Measurements from ENCODE around the gene CAVIN3. TPM values are rescaled to one million over a fixed set of nuclear protein-coding genes. Genes with fewer than 3 reads are reported as not detected.

Gene CAVIN3
- total and polyA plus RNA-seq, 2 experiments from 2014 or later, result 33.2 to 34.2 TPM

GRCh38 chr11:6285019-6285418, 35.3 kb downstream of the CAVIN3 start:
- peaks cover 94% of the 10 kb centered on the region for H3K27me3 ChIP-seq (ENCODE audit: insufficient read depth)
- Mint-ChIP-seq H3K4me3 (no peak overlapping the region), H3K27ac (no peak overlapping the region), H3K9me3 (no peaks in the 10 kb centered on the region), H3K36me3 (ENCODE audit: low read depth) (no peaks in the 10 kb centered on the region), H3K27me3 (ENCODE audit: insufficient read depth, low read depth, poor library complexity) (peaks cover 25% of the 10 kb centered on the region), H3K4me1 (peaks cover 25% of the 10 kb centered on the region)
- no peak for ATAC-seq
- H3K27ac ChIP-seq (ENCODE audit: low read depth), result no peak overlapping the region
- no peak overlapping the region for H2AFZ ChIP-seq
- no peaks in the 10 kb centered on the region for H4K20me1 ChIP-seq (replicated peaks; ENCODE audit: insufficient read depth)
- no peak overlapping the region for H3K4me3 ChIP-seq
- no peaks in the 10 kb centered on the region for H3K79me2 ChIP-seq (replicated peaks; ENCODE audit: insufficient read depth)
- TF ChIP-seq CREB1 (CRISPR knock-in tag; IDR thresholded peaks at IDR 0.05; ENCODE audit: low read depth) (no peak), ETS1 (IDR thresholded peaks at IDR 0.05) (no peak), ZNF114 (CRISPR knock-in tag; IDR thresholded peaks at IDR 0.05) (no peak), JUNB (IDR thresholded peaks at IDR 0.05; ENCODE audit: unreplicated experiment) (no peak), ZNF462 (CRISPR knock-in tag; IDR thresholded peaks at IDR 0.05) (no peak), EZH2phosphoT487 (IDR thresholded peaks at IDR 0.05; ENCODE audit: unreplicated experiment) (no peak), CTCF (conservative IDR thresholded peaks at IDR 0.05; ENCODE audit: low read depth in 2 of 2) (no peak), NANOG (IDR thresholded peaks at IDR 0.05; ENCODE audit: borderline replicate concordance) (no peak), POLR2AphosphoS5 (IDR thresholded peaks at IDR 0.05; ENCODE audit: low read depth) (no peak), REST (IDR thresholded peaks at IDR 0.05; ENCODE audit: unreplicated experiment) (no peak), STAT1 (IDR thresholded peaks at IDR 0.05; ENCODE audit: unreplicated experiment) (no peak), ZNF331 (CRISPR knock-in tag; IDR thresholded peaks at IDR 0.05; ENCODE audit: low read depth) (no peak), EZH2 (IDR thresholded peaks at IDR 0.05; ENCODE audit: low read depth, unreplicated experiment) (no peak)
- H3K36me3 ChIP-seq (ENCODE audit: insufficient read depth), result no peaks in the 10 kb centered on the region
- no peaks in the 10 kb centered on the region for H3F3A ChIP-seq (replicated peaks; ENCODE audit: low read depth)
- peaks cover 22% of the 10 kb centered on the region for H3K4me1 ChIP-seq (ENCODE audit: insufficient read depth)
- DNase-seq (ENCODE audit: low spot score), result no peak
- no peaks in the 10 kb centered on the region for H3K9me2 ChIP-seq (ENCODE audit: insufficient read depth)
- no peak overlapping the region for H3K4me2 ChIP-seq
